Right atrium auricular region (tissue), 2 donors: Measurements from ENCODE around the gene ADGRV1. TPM values are rescaled to one million over a fixed set of nuclear protein-coding genes. Genes with fewer than 3 reads are reported as not detected.

Experiments used
- DNase-seq: peaks from one replicate; pipeline ENCODE4 v3.0.0-alpha.2; 2019; ENCODE audit warnings: low spot score
- H3K27ac ChIP-seq, 2 donors: fragments of 200-600 bp; sonication (generic); 1 replicate in 1 of 2; 2 replicates in 1 of 2; pipeline ENCODE4 v1.5.1; 2016 to 2019
- H3K27me3 ChIP-seq, 2 donors: fragments of 200-600 bp; sonication (generic); one replicate each; pipeline versions ENCODE4 v1.5.1 to v1.6.0; 2017 to 2019
- H3K36me3 ChIP-seq: fragments of 200-600 bp; sonication (generic); one replicate; pipeline ENCODE4 v1.5.1; 2016
- H3K4me1 ChIP-seq, 2 donors: fragments of 200-600 bp; sonication (generic); one replicate each; pipeline versions ENCODE4 v1.5.1 to v1.6.0; 2017 to 2019
- H3K4me3 ChIP-seq, 2 donors: fragments of 200-600 bp; sonication (generic); 1 replicate in 1 of 2; 2 replicates in 1 of 2; pipeline ENCODE4 v1.5.1; 2017 to 2019; ENCODE audit warnings: mild to moderate bottlenecking in 1 of 2, moderate library complexity in 1 of 2
- H3K9me3 ChIP-seq, 2 donors: fragments of 200-600 bp; sonication (generic); one replicate each; pipeline ENCODE4 v1.5.1; 2019
- total RNA-seq, 2 donors: library from RNA; depleted of rRNA; stranded (reverse); fragments of >200 nt; gene quantifications; one replicate each; pipeline ENCODE4 v1.1.0, GENCODE V29; 2016
- TF ChIP-seq, protein P1 (sequence below), 2 donors: fragments of 200-600 bp; sonication (generic); IDR thresholded peaks; one replicate each; pipeline ENCODE4 v1.5.1; 2019; ENCODE audit warnings: antibody characterized with exemption in 2 of 2

ADGRV1 gene
- total RNA-seq, 2 donors from 2014 or later: 1.4 to 1.8 TPM

DNA sequence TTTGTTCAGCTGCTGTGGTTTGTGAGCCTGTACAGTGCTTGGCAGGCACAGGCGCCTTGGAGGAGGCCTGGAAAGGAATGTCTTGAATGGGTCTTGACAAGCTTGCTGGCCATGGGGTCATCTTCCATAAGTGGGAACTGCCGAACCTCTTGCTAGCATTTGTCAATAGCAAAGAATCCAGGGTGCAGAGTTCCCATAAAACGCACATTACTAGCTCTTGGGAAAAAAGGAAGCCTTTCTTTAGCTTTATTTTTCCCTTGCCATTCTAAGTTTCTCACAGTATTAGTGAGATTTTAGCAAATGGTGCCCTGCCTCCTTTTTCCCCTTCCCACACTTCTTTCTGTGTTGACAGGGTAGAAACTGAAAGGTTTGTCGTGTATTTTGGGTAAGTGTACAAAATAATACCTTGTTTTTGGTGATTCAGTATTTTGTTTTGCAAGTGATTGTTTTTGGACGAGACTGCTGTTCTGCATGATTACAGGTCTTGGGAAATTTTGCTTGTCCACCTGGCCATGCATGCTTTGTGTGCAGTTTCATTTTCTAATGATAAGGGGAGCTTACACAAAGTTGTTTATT is 82.0 kb downstream of the ADGRV1 start:
- H3K4me1 ChIP-seq: peaks cover 0 to 5% of the 10 kb centered on the region in 2 donors
- TF ChIP-seq, protein P1, sequence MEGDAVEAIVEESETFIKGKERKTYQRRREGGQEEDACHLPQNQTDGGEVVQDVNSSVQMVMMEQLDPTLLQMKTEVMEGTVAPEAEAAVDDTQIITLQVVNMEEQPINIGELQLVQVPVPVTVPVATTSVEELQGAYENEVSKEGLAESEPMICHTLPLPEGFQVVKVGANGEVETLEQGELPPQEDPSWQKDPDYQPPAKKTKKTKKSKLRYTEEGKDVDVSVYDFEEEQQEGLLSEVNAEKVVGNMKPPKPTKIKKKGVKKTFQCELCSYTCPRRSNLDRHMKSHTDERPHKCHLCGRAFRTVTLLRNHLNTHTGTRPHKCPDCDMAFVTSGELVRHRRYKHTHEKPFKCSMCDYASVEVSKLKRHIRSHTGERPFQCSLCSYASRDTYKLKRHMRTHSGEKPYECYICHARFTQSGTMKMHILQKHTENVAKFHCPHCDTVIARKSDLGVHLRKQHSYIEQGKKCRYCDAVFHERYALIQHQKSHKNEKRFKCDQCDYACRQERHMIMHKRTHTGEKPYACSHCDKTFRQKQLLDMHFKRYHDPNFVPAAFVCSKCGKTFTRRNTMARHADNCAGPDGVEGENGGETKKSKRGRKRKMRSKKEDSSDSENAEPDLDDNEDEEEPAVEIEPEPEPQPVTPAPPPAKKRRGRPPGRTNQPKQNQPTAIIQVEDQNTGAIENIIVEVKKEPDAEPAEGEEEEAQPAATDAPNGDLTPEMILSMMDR (IDR thresholded peaks at IDR 0.05): no peak
- no peak overlapping the region for H3K27ac ChIP-seq
- H3K4me3 ChIP-seq: no peak overlapping the region
- no peak for DNase-seq
- no peaks in the 10 kb centered on the region for H3K36me3 ChIP-seq
- H3K9me3 ChIP-seq: no peaks in the 10 kb centered on the region
- no peaks in the 10 kb centered on the region for H3K27me3 ChIP-seq

DNA sequence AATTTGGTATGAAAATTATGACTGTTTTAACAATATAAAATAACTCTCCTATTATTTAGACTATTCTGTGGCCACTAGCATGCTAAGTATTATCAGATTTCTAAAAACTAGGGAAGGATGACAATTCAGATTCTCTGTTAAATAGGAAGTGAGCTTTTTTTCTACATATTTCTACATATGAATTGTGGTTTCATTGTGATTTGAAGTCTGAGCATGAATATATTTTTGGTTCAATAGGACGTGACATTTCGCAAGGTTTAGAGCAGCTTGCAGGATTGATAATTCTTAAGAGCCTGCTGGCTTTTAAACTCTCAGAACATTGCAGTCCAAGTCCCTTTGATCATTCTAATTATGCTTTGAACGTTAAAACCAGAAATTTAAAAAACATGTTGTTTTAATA is 82.9 kb downstream of the ADGRV1 start:
- no peaks in the 10 kb centered on the region for H3K9me3 ChIP-seq

DNA sequence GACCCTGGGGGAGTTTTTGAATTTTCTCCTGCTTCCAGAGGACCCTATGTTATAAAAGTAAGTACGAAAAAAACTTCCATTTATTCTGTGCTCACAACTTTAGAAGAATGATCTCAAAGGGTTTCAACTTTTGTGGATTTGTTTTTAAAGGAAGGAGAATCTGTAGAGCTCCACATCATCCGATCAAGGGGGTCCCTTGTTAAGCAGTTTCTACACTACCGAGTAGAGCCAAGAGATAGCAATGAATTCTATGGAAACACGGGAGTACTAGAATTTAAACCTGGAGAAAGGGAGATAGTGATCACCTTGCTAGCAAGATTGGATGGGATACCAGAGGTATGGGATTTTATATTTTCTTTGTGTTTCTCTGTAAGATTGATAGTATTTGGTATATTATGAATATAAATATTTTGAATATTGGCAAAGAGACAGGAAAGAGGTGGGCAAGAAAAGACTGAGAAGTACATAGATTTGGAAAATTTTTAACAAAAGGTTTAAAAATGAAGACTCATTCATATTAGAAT is 84.2 kb downstream of the ADGRV1 start:
- Histone ChIP-seq H3K27me3 (no peaks in the 10 kb centered on the region), H3K36me3 (no peaks in the 10 kb centered on the region), H3K9me3 (no peaks in the 10 kb centered on the region), H3K27ac (no peak overlapping the region), H3K4me3 (no peak overlapping the region), H3K4me1 (peaks cover 0 to 5% of the 10 kb centered on the region in 2 donors)
- TF ChIP-seq, protein P1 (IDR thresholded peaks at IDR 0.05): no peak
- no peak for DNase-seq

More for the DNA sequence above, 82.9 kb downstream of the ADGRV1 start:
- Histone ChIP-seq H3K36me3 (no peaks in the 10 kb centered on the region), H3K4me1 (peaks cover 0 to 5% of the 10 kb centered on the region in 2 donors), H3K4me3 (no peak overlapping the region), H3K27me3 (no peaks in the 10 kb centered on the region), H3K27ac (peak overlapping the region in 1 of 2 donors; percentile 2)
- TF ChIP-seq, protein P1 (IDR thresholded peaks at IDR 0.05): no peak
- no peak for DNase-seq

DNA sequence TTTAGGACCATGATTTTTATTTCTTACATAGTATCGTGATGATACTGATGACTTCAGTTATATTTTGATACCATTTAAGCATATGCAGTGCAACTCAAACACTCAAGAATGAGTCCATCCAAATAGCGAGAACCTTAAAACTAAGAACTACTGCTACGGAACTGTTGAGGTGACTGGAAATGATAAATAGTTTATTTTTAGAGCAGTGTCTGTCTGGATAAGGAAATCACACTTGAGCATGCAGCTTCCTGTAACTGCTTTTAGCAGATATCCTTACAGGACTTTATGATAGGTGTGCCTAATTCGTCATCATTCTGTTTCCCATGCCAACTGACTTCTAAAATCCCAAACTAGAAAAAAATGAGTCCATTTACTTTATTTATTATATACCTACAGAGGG is 85.5 kb downstream of the ADGRV1 start:
- Histone ChIP-seq H3K36me3 (no peaks in the 10 kb centered on the region), H3K4me3 (no peak overlapping the region), H3K4me1 (peaks cover 0 to 5% of the 10 kb centered on the region in 2 donors), H3K9me3 (no peaks in the 10 kb centered on the region), H3K27ac (peak overlapping the region in 1 of 2 donors; percentile 76), H3K27me3 (no peaks in the 10 kb centered on the region)
- TF ChIP-seq, protein P1 (IDR thresholded peaks at IDR 0.05): no peak
- no peak for DNase-seq

DNA sequence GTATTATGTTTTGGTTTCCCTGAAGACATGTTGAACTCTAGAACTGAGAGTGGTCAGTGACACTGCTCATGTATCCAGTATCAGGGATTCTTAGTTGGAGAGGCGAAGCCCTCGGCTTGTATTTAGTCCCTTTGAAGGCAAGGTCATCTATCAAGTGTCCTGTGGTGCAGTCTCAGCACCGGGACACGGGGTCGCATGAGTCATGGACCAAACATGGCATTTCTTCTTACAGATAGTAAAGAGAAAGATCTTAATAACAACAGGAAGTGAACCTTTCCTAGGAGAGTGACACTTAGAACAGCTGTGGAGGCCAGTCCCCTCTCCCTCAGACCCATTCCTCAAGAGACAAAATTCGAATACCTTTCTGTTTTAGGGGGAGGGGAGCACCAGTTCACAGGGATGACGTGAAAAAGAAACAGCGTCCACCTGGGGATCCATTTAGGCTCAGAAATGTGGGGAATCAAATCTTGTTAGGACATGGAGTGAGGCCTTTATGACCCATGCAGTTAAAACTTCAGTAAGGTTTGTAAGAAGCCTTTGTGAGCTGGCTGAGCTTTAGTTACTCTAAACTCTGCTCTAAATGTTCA is 86.5 kb downstream of the ADGRV1 start:
- Histone ChIP-seq H3K4me3 (no peak overlapping the region), H3K27ac (peak overlapping the region in 1 of 2 donors; percentile 76), H3K9me3 (no peaks in the 10 kb centered on the region), H3K36me3 (no peaks in the 10 kb centered on the region), H3K4me1 (peaks cover 0 to 5% of the 10 kb centered on the region in 2 donors), H3K27me3 (no peaks in the 10 kb centered on the region)
- TF ChIP-seq, protein P1 (IDR thresholded peaks at IDR 0.05): no peak
- no peak for DNase-seq
